Measurements from ENCODE around the gene THSD4. TPM values are rescaled to one million over a fixed set of nuclear protein-coding genes. Genes with fewer than 3 reads are reported as not detected.

Gene THSD4
- total and polyA plus RNA-seq, 2 of the 4 experiments (the other 2 are of a cell fraction), result 25.5 to 31.1 TPM

DNA sequence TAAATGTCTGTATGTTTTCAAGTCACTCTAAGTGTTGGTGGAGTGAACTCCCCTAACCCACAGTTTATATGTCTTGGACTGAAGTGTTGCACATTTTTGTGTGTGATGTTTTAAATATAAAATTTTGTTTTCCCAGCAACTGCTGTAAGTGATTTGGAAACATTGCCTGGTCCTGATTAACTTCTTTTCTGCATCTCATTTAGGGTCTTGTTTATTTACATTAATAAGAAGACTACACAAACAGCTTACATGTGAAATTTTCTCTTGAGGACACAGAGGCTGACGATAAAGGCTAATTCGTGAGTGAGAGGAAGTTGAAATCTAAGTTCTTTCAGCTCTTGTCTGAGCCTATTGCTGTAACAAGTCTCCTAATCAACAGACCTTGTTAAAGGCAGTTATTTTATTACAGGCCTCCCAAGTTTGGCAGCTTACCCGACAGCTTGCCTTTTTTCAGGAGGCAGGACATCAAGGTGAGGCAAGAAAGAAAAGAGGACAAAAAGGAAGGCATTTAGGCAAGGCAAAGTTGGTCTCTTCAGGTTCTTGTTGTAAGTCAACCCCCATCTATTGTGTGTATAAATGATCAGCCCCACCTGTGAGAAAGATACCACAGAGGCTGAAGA lies 517.4 kb downstream of the THSD4 start:
- Histone ChIP-seq H3K4ac (ENCODE audit: low read depth, low read length) (no peak overlapping the region), H3K9ac (ENCODE audit: low read depth, low read length) (no peak overlapping the region), H3K4me2 (ENCODE audit: low read depth, low read length) (no peak overlapping the region), H4K91ac (ENCODE audit: insufficient read depth, low read depth, low read length) (no peak overlapping the region), H3K14ac (replicated peaks; ENCODE audit: low read depth, low read length) (no peak overlapping the region), H2BK120ac (ENCODE audit: low read depth, low read length) (no peak overlapping the region), H4K20me1 (ENCODE audit: insufficient read depth, low read length) (peaks cover 14% of the 10 kb centered on the region; the same call in 1 of the 2 replicates), H2AK5ac (ENCODE audit: low read depth, low read length) (no peak overlapping the region; the same call in 1 of the 2 replicates), H3K79me1 (ENCODE audit: low read depth in 1 of 2, low read length in 2 of 2) (no peaks in the 10 kb centered on the region), H2BK20ac (ENCODE audit: low read depth, low read length) (no peak overlapping the region), H4K5ac (ENCODE audit: low read depth, low read length) (no peak overlapping the region), H3K36me3 (ENCODE audit: control insufficient read depth, insufficient read depth, low read length) (no peaks in the 10 kb centered on the region), H2AFZ (replicated peaks; ENCODE audit: low read length, poor library complexity) (no peak overlapping the region), H2BK15ac (ENCODE audit: low read depth, low read length) (no peak overlapping the region), H3K23ac (ENCODE audit: low read depth, low read length) (no peak overlapping the region; the same call in 1 of the 2 replicates), H2BK5ac (ENCODE audit: low read depth, low read length, poor library complexity, severe bottlenecking) (no peak overlapping the region), H3K9me3 (ENCODE audit: control insufficient read depth, insufficient read depth, low read length) (no peaks in the 10 kb centered on the region), H3K56ac (ENCODE audit: extremely low read depth, insufficient read depth, low read length) (no peak overlapping the region), H2AK9ac (replicated peaks; ENCODE audit: low read depth, low read length, poor library complexity) (no peak overlapping the region), H3K27ac (ENCODE audit: insufficient read depth, low read length) (no peak overlapping the region; the same call in 1 of the 2 replicates), H3K18ac (ENCODE audit: low read depth, low read length) (no peak overlapping the region), H3K4me3 (ENCODE audit: insufficient read depth, low read depth, low read length) (no peak overlapping the region), H3K9me1 (ENCODE audit: insufficient read depth, low read length) (no peaks in the 10 kb centered on the region; the same call in 1 of the 2 replicates), H3K27me3 (ENCODE audit: control insufficient read depth, insufficient read depth, low read length) (no peaks in the 10 kb centered on the region), H4K8ac (ENCODE audit: low read depth in 2 of 2, low read length in 2 of 2) (no peak overlapping the region), H3K4me1 (ENCODE audit: control insufficient read depth, insufficient read depth, low read length) (peaks cover 6% of the 10 kb centered on the region; the same call in 1 of the 2 replicates)
- BruUV-seq (replicated peaks), result no TSS peak
- ATAC-seq (ENCODE audit: low read depth) (no peak), DNase-seq (no peak)
- intact Hi-C loops (cut with micrococcal nuclease) (no loop called here), in situ Hi-C loops (cut with MboI; ENCODE audit: low sequenced_read_pairs) (no loop called here), dilution Hi-C loops (cut with HindIII; ENCODE audit: low sequenced_read_pairs, unreplicated experiment) (no loop called here)
- WGBS, 2 experiments (ENCODE audit: extremely low coverage in 2 of 2, insufficient read length in 1 of 2), result no CpG with 5 or more reads among the region's 3 CpGs
- POLR2A ChIA-PET (ENCODE audit: unreplicated experiment), result no interaction called here
- TF ChIP-seq SMC3 (IDR thresholded peaks at IDR 0.05; ENCODE audit: low read depth, low read length), result no peak
- TF ChIP-seq, protein P1, sequence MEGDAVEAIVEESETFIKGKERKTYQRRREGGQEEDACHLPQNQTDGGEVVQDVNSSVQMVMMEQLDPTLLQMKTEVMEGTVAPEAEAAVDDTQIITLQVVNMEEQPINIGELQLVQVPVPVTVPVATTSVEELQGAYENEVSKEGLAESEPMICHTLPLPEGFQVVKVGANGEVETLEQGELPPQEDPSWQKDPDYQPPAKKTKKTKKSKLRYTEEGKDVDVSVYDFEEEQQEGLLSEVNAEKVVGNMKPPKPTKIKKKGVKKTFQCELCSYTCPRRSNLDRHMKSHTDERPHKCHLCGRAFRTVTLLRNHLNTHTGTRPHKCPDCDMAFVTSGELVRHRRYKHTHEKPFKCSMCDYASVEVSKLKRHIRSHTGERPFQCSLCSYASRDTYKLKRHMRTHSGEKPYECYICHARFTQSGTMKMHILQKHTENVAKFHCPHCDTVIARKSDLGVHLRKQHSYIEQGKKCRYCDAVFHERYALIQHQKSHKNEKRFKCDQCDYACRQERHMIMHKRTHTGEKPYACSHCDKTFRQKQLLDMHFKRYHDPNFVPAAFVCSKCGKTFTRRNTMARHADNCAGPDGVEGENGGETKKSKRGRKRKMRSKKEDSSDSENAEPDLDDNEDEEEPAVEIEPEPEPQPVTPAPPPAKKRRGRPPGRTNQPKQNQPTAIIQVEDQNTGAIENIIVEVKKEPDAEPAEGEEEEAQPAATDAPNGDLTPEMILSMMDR (conservative IDR thresholded peaks at IDR 0.05; ENCODE audit: low read depth, low read length), result no peak
- TF ChIP-seq, protein P2, sequence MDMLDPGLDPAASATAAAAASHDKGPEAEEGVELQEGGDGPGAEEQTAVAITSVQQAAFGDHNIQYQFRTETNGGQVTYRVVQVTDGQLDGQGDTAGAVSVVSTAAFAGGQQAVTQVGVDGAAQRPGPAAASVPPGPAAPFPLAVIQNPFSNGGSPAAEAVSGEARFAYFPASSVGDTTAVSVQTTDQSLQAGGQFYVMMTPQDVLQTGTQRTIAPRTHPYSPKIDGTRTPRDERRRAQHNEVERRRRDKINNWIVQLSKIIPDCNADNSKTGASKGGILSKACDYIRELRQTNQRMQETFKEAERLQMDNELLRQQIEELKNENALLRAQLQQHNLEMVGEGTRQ (IDR thresholded peaks at IDR 0.05; ENCODE audit: low read depth, low read length), result no peak
- no peak for TF ChIP-seq NFE2L2 (IDR thresholded peaks at IDR 0.05; ENCODE audit: low read depth, low read length)
- no peak for TF ChIP-seq MXI1 (IDR thresholded peaks at IDR 0.05; ENCODE audit: borderline replicate concordance, low read depth, low read length)
- no peak for TF ChIP-seq POLR2A (IDR thresholded peaks at IDR 0.05; ENCODE audit: low read depth, low read length)
- TF ChIP-seq, protein P3, sequence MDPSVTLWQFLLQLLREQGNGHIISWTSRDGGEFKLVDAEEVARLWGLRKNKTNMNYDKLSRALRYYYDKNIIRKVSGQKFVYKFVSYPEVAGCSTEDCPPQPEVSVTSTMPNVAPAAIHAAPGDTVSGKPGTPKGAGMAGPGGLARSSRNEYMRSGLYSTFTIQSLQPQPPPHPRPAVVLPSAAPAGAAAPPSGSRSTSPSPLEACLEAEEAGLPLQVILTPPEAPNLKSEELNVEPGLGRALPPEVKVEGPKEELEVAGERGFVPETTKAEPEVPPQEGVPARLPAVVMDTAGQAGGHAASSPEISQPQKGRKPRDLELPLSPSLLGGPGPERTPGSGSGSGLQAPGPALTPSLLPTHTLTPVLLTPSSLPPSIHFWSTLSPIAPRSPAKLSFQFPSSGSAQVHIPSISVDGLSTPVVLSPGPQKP (IDR thresholded peaks at IDR 0.05; ENCODE audit: borderline replicate concordance, low read depth, low read length), result no peak
- no peak for TF ChIP-seq RCOR1 (IDR thresholded peaks at IDR 0.05; ENCODE audit: insufficient replicate concordance, low read length)
- TF ChIP-seq RFX5 (IDR thresholded peaks at IDR 0.05; ENCODE audit: low read depth, low read length), result no peak
- TF ChIP-seq BHLHE40 (IDR thresholded peaks at IDR 0.05; ENCODE audit: low read depth, low read length), result no peak
- TF ChIP-seq MAZ (IDR thresholded peaks at IDR 0.05; ENCODE audit: borderline replicate concordance, low read depth, low read length), result no peak
- TF ChIP-seq FOS (IDR thresholded peaks at IDR 0.05; ENCODE audit: low read depth, low read length), result no peak
- CTCF ChIA-PET, result no interaction called here

All from IMR-90 (cell line).